Mammary epithelial cell (primary cell): ENCODE results near the gene RSAD1.

Experiments used
- CTCF ChIP-seq, 2 donors: IDR thresholded peaks in 1 of 2; conservative IDR thresholded peaks in 1 of 2; 2 replicates each; pipeline ENCODE4 v1.5.1; 2011 to 2012; ENCODE audit warnings: inconsistent platforms in 2 of 2, low read length in 2 of 2, mild to moderate bottlenecking in 2 of 2, control low read depth in 1 of 2, low read depth in 1 of 2; ENCODE audit not compliant: insufficient read depth in 1 of 2; ENCODE audit errors: extremely low read depth in 1 of 2
- EZH2 ChIP-seq: IDR thresholded peaks from 2 replicates; pipeline ENCODE4 v1.6.1; 2012; ENCODE audit warnings: low read length, inconsistent platforms, borderline replicate concordance

- TF ChIP-seq CTCF (conservative IDR thresholded peaks at IDR 0.05 in 1 of 2, IDR thresholded peaks at IDR 0.05 in 1 of 2; ENCODE audit: extremely low read depth in 1 of 2, insufficient read depth in 1 of 2, low read depth in 1 of 2, low read length in 2 of 2) = no peak
- no peak for TF ChIP-seq EZH2
Measured at GRCh38 chr17:50495217-50495823, 16.7 kb downstream of the RSAD1 start.
